ENCODE measurements around the gene MITF. TPM values are rescaled to one million over a fixed set of nuclear protein-coding genes. Genes with fewer than 3 reads are reported as not detected.

MITF gene
- total RNA-seq, 2 donors from 2014 or later, result 1.8 to 3.0 TPM

- Mint-ChIP-seq H3K4me3 (no peak overlapping the region), H3K9me3 (no peaks in the 10 kb centered on the region), H3K4me1 (peaks cover 9% of the 10 kb centered on the region), H3K27me3 (ENCODE audit: insufficient read depth) (no peaks in the 10 kb centered on the region), H3K27ac (no peak overlapping the region), H3K36me3 (ENCODE audit: low read depth) (no peaks in the 10 kb centered on the region)
- Histone ChIP-seq H3K9me3 (ENCODE audit: control insufficient read depth, low read length) (no peaks in the 10 kb centered on the region), H3K4me3 (ENCODE audit: low read length) (no peak overlapping the region), H3K27me3 (ENCODE audit: control insufficient read depth, insufficient read depth, low read length, poor library complexity, severe bottlenecking) (no peaks in the 10 kb centered on the region), H3K36me3 (ENCODE audit: control insufficient read depth, insufficient read depth, low read length) (no peaks in the 10 kb centered on the region), H3K9ac (ENCODE audit: extremely low read depth, low read length, poor library complexity, severe bottlenecking) (no peak overlapping the region), H3K4me1 (ENCODE audit: control insufficient read depth, insufficient read depth, low read length) (no peaks in the 10 kb centered on the region), H3K27ac (ENCODE audit: low read depth, low read length) (no peak overlapping the region)
- DNase-seq, result no peak
- WGBS, 2 experiments (ENCODE audit: insufficient coverage in 1 of 2, insufficient read length in 1 of 2), result 92 to 95% methylated on average over 5 to 6 of the region's 6 CpGs
- TF ChIP-seq CTCF (conservative IDR thresholded peaks at IDR 0.05), result no peak
Observed at GRCh38 chr3:69986419-69986818, 247.2 kb downstream of the MITF start.

- DNase-seq, result no peak
- Mint-ChIP-seq H3K4me3 (no peak overlapping the region), H3K27me3 (ENCODE audit: insufficient read depth) (no peaks in the 10 kb centered on the region), H3K4me1 (peaks cover 5% of the 10 kb centered on the region), H3K27ac (no peak overlapping the region), H3K36me3 (ENCODE audit: low read depth) (no peaks in the 10 kb centered on the region), H3K9me3 (no peaks in the 10 kb centered on the region)
- no peaks in the 10 kb centered on the region for H3K9me3 ChIP-seq (ENCODE audit: control insufficient read depth, low read length)
- no peak for TF ChIP-seq CTCF (conservative IDR thresholded peaks at IDR 0.05)
- H3K4me1 ChIP-seq (ENCODE audit: control insufficient read depth, insufficient read depth, low read length), result no peaks in the 10 kb centered on the region
- no peaks in the 10 kb centered on the region for H3K27me3 ChIP-seq (ENCODE audit: control insufficient read depth, insufficient read depth, low read length, poor library complexity, severe bottlenecking)
- no peak overlapping the region for H3K4me3 ChIP-seq (ENCODE audit: low read length)
- H3K9ac ChIP-seq (ENCODE audit: extremely low read depth, low read length, poor library complexity, severe bottlenecking), result no peak overlapping the region
- H3K36me3 ChIP-seq (ENCODE audit: control insufficient read depth, insufficient read depth, low read length), result no peaks in the 10 kb centered on the region
- no peak overlapping the region for H3K27ac ChIP-seq (ENCODE audit: low read depth, low read length)
- 91 to 100% methylated on average over 5 to 6 of the region's 6 CpGs for WGBS, 2 experiments (ENCODE audit: insufficient coverage in 1 of 2, insufficient read length in 1 of 2)
Observed at GRCh38 chr3:69987833-69988232, 248.6 kb downstream of the MITF start.

- H3K4me1 ChIP-seq (ENCODE audit: control insufficient read depth, insufficient read depth, low read length), result no peaks in the 10 kb centered on the region
- no peak overlapping the region for H3K27ac ChIP-seq (ENCODE audit: low read depth, low read length)
- H3K27me3 ChIP-seq (ENCODE audit: control insufficient read depth, insufficient read depth, low read length, poor library complexity, severe bottlenecking), result no peaks in the 10 kb centered on the region
- TF ChIP-seq CTCF (conservative IDR thresholded peaks at IDR 0.05), result no peak
- Mint-ChIP-seq H3K27me3 (ENCODE audit: insufficient read depth) (no peaks in the 10 kb centered on the region), H3K4me3 (no peak overlapping the region), H3K27ac (no peak overlapping the region), H3K4me1 (no peaks in the 10 kb centered on the region), H3K36me3 (ENCODE audit: low read depth) (no peaks in the 10 kb centered on the region), H3K9me3 (no peaks in the 10 kb centered on the region)
- H3K4me3 ChIP-seq (ENCODE audit: low read length), result no peak overlapping the region
- no peak for DNase-seq
- no peaks in the 10 kb centered on the region for H3K9me3 ChIP-seq (ENCODE audit: control insufficient read depth, low read length)
- H3K36me3 ChIP-seq (ENCODE audit: control insufficient read depth, insufficient read depth, low read length), result no peaks in the 10 kb centered on the region
- 91% methylated on average over 4 of the region's 4 CpGs; no CpG with 5 or more reads in 1 of the 2 experiments for WGBS, 2 experiments (ENCODE audit: insufficient coverage in 1 of 2, insufficient read length in 1 of 2)
- H3K9ac ChIP-seq (ENCODE audit: extremely low read depth, low read length, poor library complexity, severe bottlenecking), result no peak overlapping the region
Observed at GRCh38 chr3:69993757-69994156, 254.5 kb downstream of the MITF start.
